SH-SY5Y (cell line): Measurements from ENCODE around the gene RTN4RL1.

Experiments used
- GATA2 ChIP-seq: IDR thresholded peaks from 2 replicates; pipeline ENCODE4 v1.6.1; 2011; ENCODE audit warnings: mild to moderate bottlenecking, low read depth, low read length
- GATA3 ChIP-seq: IDR thresholded peaks from 2 replicates; pipeline ENCODE4 v1.6.1; 2011; ENCODE audit warnings: low read depth, mild to moderate bottlenecking, low read length, moderate library complexity

DNA sequence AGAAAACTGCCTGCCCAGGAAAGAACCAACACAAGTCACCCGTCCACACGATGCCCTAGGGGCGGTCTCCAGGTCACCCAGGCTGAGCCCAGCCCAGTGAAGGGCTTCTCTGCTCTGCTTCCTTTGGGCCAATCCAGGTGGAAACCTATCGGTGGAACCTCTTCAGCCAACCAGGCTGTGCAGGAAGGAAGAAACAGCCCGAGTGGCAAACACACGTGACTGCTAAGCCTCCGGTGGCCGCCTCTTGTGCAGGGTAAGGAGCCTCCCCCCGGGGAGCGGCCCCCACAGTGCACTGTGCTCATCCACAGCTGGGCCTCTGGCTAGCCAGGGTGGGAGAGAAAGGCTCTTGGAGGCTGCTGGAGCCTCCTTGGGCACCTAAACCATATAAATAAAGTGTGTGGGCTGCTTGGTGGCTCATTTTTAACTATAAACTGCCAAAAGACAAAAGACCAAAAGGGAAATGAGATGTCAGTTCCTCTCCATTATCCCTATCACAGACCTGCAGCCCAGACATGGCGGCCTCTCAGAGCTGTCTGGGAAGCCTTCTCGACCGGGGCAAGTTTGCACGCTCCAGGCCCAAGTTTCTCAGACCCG lies 2.4 kb downstream of the RTN4RL1 start:
- TF ChIP-seq GATA3 (no peak), GATA2 (no peak)
